ENCODE results near the gene RNF157.

The RNF157 gene

GRCh38 chr17:76240461-76241203 is at the start of gene RNF157:
Gene RNF157 (minus strand): TSS chr17:76240493. CDS start chr17:76240240, 253 bp downstream.
- in situ Hi-C loops (cut with MboI; ENCODE audit: low sequenced_read_pairs), result no loop called here

- in situ Hi-C loops (cut with MboI; ENCODE audit: low sequenced_read_pairs), result loop anchor here (25.0 kb wide), 1 partner anchor 369 kb away; the partner anchor contains the start of gene MRPL38
Observed at GRCh38 chr17:76281573-76282371, 41.5 kb upstream of the RNF157 start.

GRCh38 chr17:76280650-76281049 is 40.4 kb upstream of the RNF157 start:
- in situ Hi-C loops (cut with MboI; ENCODE audit: low sequenced_read_pairs), result loop anchor here (25.0 kb wide), 1 partner anchor 368 kb away; the partner anchor contains the start of gene MRPL38

GRCh38 chr17:76279742-76280287 is 39.5 kb upstream of the RNF157 start:
- in situ Hi-C loops (cut with MboI; ENCODE audit: low sequenced_read_pairs), result loop anchor here (25.0 kb wide), 1 partner anchor 368 kb away; the partner anchor contains the start of gene MRPL38

GRCh38 chr17:76278952-76279741 is 38.9 kb upstream of the RNF157 start:
- in situ Hi-C loops (cut with MboI; ENCODE audit: low sequenced_read_pairs), result loop anchor here (25.0 kb wide), 1 partner anchor 367 kb away; the partner anchor contains the start of gene MRPL38

GRCh38 chr17:76278268-76278908 is 38.1 kb upstream of the RNF157 start:
- in situ Hi-C loops (cut with MboI; ENCODE audit: low sequenced_read_pairs), result loop anchor here (25.0 kb wide), 1 partner anchor 366 kb away; the partner anchor contains the start of gene MRPL38

GRCh38 chr17:76277300-76278267 is 37.3 kb upstream of the RNF157 start:
- in situ Hi-C loops (cut with MboI; ENCODE audit: low sequenced_read_pairs), result loop anchor here (25.0 kb wide), 1 partner anchor 365 kb away; the partner anchor contains the start of gene MRPL38

GRCh38 chr17:76276461-76277299 is 36.4 kb upstream of the RNF157 start:
- in situ Hi-C loops (cut with MboI; ENCODE audit: low sequenced_read_pairs), result loop anchor here (25.0 kb wide), 1 partner anchor 364 kb away; the partner anchor contains the start of gene MRPL38

GRCh38 chr17:76276069-76276431 is 35.8 kb upstream of the RNF157 start:
- in situ Hi-C loops (cut with MboI; ENCODE audit: low sequenced_read_pairs), result loop anchor here (25.0 kb wide), 1 partner anchor 364 kb away; the partner anchor contains the start of gene MRPL38

- in situ Hi-C loops (cut with MboI; ENCODE audit: low sequenced_read_pairs), result loop anchor here (25.0 kb wide), 1 partner anchor 363 kb away; the partner anchor contains the start of gene MRPL38
Observed at GRCh38 chr17:76275382-76276068, 35.2 kb upstream of the RNF157 start.

GRCh38 chr17:76274112-76274956 is 34.0 kb upstream of the RNF157 start:
- in situ Hi-C loops (cut with MboI; ENCODE audit: low sequenced_read_pairs), result no loop called here

- in situ Hi-C loops (cut with MboI; ENCODE audit: low sequenced_read_pairs), result no loop called here
Observed at GRCh38 chr17:76273445-76274111, 33.3 kb upstream of the RNF157 start.

GRCh38 chr17:76272541-76273444 is 32.5 kb upstream of the RNF157 start:
- in situ Hi-C loops (cut with MboI; ENCODE audit: low sequenced_read_pairs), result no loop called here

GRCh38 chr17:76271669-76272540 is 31.6 kb upstream of the RNF157 start:
- in situ Hi-C loops (cut with MboI; ENCODE audit: low sequenced_read_pairs), result no loop called here
